Mucosa of descending colon (tissue), 3 donors: ENCODE measurements around the gene GMCL2. TPM values are rescaled to one million over a fixed set of nuclear protein-coding genes. Genes with fewer than 3 reads are reported as not detected.
A peak's percentile ranks its signal among the peaks of the same experiment; 100 is the strongest.

Experiments used
- ATAC-seq: fragments of 200-7000 bp; cut with Tn5 transposase; one replicate; pipeline ENCODE4 v1.9.1; 2020; ENCODE audit warnings: mild to moderate bottlenecking, moderate library complexity
- DNase-seq, 3 donors: peaks; one replicate each; pipeline ENCODE4 v3.0.0-alpha.2; 2020
- H3K36me3 ChIP-seq: fragments of 200-600 bp; one replicate; pipeline ENCODE4 v1.8.0; 2021; ENCODE audit warnings: low read depth, mild to moderate bottlenecking
- H3K4me1 ChIP-seq: fragments of 200-600 bp; one replicate; pipeline ENCODE4 v1.8.0; 2021; ENCODE audit warnings: low read depth, mild to moderate bottlenecking
- H3K4me3 ChIP-seq: fragments of 200-600 bp; one replicate; pipeline ENCODE4 v1.8.0; 2021; ENCODE audit warnings: mild to moderate bottlenecking
- H3K9me3 ChIP-seq: fragments of 200-600 bp; one replicate; pipeline ENCODE4 v1.8.0; 2021; ENCODE audit warnings: mild to moderate bottlenecking
- intact Hi-C, 2 donors: fragments of 100-400 bp; cut with DNase I in 1 of 2; cut with micrococcal nuclease in 1 of 2; formaldehyde crosslinking; loops; one replicate each; pipeline versions ENCODE4 v1.11.0 to v1.11.1; 2022; cut with DNase I, micrococcal nuclease
- total RNA-seq, 3 donors: library from RNA; stranded (reverse); fragmentation: NEBNext Ultra II Directional in 2 of 3; extraction: Animal tissue kit (Norgen Biotek cat#: 25700) in 2 of 3; gene quantifications; one replicate each; pipeline versions ENCODE4 v1.2.1 to v1.2.4, GENCODE V29; 2021 to 2023
- TF ChIP-seq, protein P1 (sequence below): fragments of 200-600 bp; IDR thresholded peaks from one replicate; pipeline ENCODE4 v1.8.0; 2022; ENCODE audit warnings: antibody characterized with exemption, mild to moderate bottlenecking
- donor health status: DM: no; HTN: no; CAD: no; lungs with moderate emphysema.
- donor health status: DM: no; HTN: no; CAD: no.
- donor health status: DM: no; HTN: yes; CAD: no.

Gene GMCL2
- total RNA-seq, 3 donors from 2014 or later: not detected

GRCh38 chr5:178221282-178221681 lies 34.1 kb upstream of the GMCL2 start:
- peaks cover 25% of the 10 kb centered on the region for H3K4me1 ChIP-seq

GRCh38 chr5:178218827-178219226 lies 31.7 kb upstream of the GMCL2 start:
- Histone ChIP-seq H3K4me3 (no peak overlapping the region), H3K36me3 (no peaks in the 10 kb centered on the region), H3K4me1 (peaks cover 36% of the 10 kb centered on the region), H3K9me3 (no peaks in the 10 kb centered on the region)
- TF ChIP-seq, protein P1, sequence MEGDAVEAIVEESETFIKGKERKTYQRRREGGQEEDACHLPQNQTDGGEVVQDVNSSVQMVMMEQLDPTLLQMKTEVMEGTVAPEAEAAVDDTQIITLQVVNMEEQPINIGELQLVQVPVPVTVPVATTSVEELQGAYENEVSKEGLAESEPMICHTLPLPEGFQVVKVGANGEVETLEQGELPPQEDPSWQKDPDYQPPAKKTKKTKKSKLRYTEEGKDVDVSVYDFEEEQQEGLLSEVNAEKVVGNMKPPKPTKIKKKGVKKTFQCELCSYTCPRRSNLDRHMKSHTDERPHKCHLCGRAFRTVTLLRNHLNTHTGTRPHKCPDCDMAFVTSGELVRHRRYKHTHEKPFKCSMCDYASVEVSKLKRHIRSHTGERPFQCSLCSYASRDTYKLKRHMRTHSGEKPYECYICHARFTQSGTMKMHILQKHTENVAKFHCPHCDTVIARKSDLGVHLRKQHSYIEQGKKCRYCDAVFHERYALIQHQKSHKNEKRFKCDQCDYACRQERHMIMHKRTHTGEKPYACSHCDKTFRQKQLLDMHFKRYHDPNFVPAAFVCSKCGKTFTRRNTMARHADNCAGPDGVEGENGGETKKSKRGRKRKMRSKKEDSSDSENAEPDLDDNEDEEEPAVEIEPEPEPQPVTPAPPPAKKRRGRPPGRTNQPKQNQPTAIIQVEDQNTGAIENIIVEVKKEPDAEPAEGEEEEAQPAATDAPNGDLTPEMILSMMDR: no peak
- DNase-seq (no peak), ATAC-seq (no peak)
- intact Hi-C loops: no loop called here

More at GRCh38 chr5:178221282-178221681, 34.1 kb upstream of the GMCL2 start:
- ATAC-seq (no peak), DNase-seq (peak in 1 of 3 donors; percentile 11)
- intact Hi-C loops: no loop called here
- no peak overlapping the region for H3K4me3 ChIP-seq
- TF ChIP-seq, protein P1: no peak
- no peaks in the 10 kb centered on the region for H3K9me3 ChIP-seq
- no peaks in the 10 kb centered on the region for H3K36me3 ChIP-seq

- DNase-seq (no peak), ATAC-seq (no peak)
- Histone ChIP-seq H3K36me3 (no peaks in the 10 kb centered on the region), H3K4me3 (no peak overlapping the region), H3K9me3 (no peaks in the 10 kb centered on the region), H3K4me1 (peaks cover 35% of the 10 kb centered on the region)
- TF ChIP-seq, protein P1: no peak
- intact Hi-C loops: no loop called here
Measured at GRCh38 chr5:178218237-178218776, 31.1 kb upstream of the GMCL2 start.

- intact Hi-C loops: no loop called here
Measured at GRCh38 chr5:178216779-178217178, 29.6 kb upstream of the GMCL2 start.

DNA sequence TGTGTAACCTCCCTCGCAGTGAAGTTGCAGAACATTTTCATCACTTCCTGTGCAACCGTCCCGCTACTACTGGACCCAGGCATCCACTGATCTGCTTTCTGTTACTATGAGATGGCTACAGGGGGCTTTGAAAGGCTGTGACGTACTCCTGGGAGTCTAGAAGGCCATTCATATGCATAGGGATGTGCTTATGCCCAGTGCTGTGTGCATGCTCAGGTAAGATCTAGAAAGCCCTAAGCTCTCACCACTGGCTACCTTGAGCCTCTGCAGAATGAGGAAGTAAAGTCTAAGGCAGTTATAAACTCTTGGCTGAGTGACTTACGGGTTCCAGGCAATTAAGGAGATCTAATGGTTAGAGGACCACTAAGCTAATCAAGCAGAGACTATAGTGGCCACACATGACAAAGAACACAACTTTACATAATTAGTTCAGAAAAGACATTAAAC lies 28.9 kb upstream of the GMCL2 start:
- ATAC-seq (peak; percentile 46), DNase-seq (peak in 1 of 3 donors; percentile 31)
- Histone ChIP-seq H3K4me3 (no peak overlapping the region), H3K4me1 (peaks cover 47% of the 10 kb centered on the region), H3K9me3 (no peaks in the 10 kb centered on the region), H3K36me3 (peaks cover 3% of the 10 kb centered on the region)
- TF ChIP-seq, protein P1: no peak
- intact Hi-C loops: no loop called here

More at GRCh38 chr5:178216779-178217178, 29.6 kb upstream of the GMCL2 start:
- Histone ChIP-seq H3K4me3 (no peak overlapping the region), H3K4me1 (peaks cover 47% of the 10 kb centered on the region), H3K36me3 (peaks cover 2% of the 10 kb centered on the region), H3K9me3 (no peaks in the 10 kb centered on the region)
- TF ChIP-seq, protein P1: no peak
- DNase-seq (peak in 2 of 3 donors; percentile 37 to 38), ATAC-seq (no peak)
